Activated T-cell treated with anti-CD3 and anti-CD28 coated beads, Interleukin-2, amount 50 U/mL, for 72 hours (primary cell): ENCODE data around the gene NPAS1. TPM values are rescaled to one million over a fixed set of nuclear protein-coding genes. Genes with fewer than 3 reads are reported as not detected.

Experiments
- ATAC-seq, 2 donors: fragments of 150-1000 bp; cut with Tn5 transposase; replicated peaks in 1 of 2; 2 replicates each; pipeline ENCODE4 v1.10.0; 2021; ENCODE audit warnings: moderate library complexity in 2 of 2, mild to moderate bottlenecking in 1 of 2
- DNase-seq, 2 donors: peaks; one replicate each; pipeline ENCODE4 v3.0.0; 2021 to 2022; ENCODE audit warnings: mixed read lengths in 1 of 2
- H3K27ac Mint-ChIP-seq: one replicate; pipeline ENCODE4 v1.8.0; 2022; ENCODE audit warnings: mild to moderate bottlenecking, moderate library complexity, mixed read lengths
- H3K27me3 Mint-ChIP-seq: one replicate; pipeline ENCODE4 v1.8.0; 2022; ENCODE audit warnings: low read depth, mixed read lengths
- H3K36me3 Mint-ChIP-seq, 2 donors: one replicate each; pipeline ENCODE4 v1.8.0; 2022; ENCODE audit warnings: mixed read lengths in 2 of 2, mild to moderate bottlenecking in 1 of 2; ENCODE audit not compliant: insufficient read depth in 2 of 2
- H3K4me1 Mint-ChIP-seq: one replicate; pipeline ENCODE4 v1.8.0; 2022; ENCODE audit warnings: low read depth, mixed read lengths
- H3K4me3 Mint-ChIP-seq, 2 donors: one replicate each; pipeline ENCODE4 v1.8.0; 2022; ENCODE audit warnings: mild to moderate bottlenecking in 2 of 2, mixed read lengths in 2 of 2, moderate library complexity in 2 of 2
- H3K9me3 Mint-ChIP-seq, 2 donors: one replicate each; pipeline ENCODE4 v1.8.0; 2022; ENCODE audit warnings: mixed read lengths in 2 of 2
- total RNA-seq, 2 donors: library from RNA; stranded (reverse); gene quantifications; one replicate each; pipeline ENCODE4 v1.2.3, GENCODE V29; 2022

Gene NPAS1
- total RNA-seq, 2 donors from 2014 or later: 0.55 to 1.1 TPM

DNA sequence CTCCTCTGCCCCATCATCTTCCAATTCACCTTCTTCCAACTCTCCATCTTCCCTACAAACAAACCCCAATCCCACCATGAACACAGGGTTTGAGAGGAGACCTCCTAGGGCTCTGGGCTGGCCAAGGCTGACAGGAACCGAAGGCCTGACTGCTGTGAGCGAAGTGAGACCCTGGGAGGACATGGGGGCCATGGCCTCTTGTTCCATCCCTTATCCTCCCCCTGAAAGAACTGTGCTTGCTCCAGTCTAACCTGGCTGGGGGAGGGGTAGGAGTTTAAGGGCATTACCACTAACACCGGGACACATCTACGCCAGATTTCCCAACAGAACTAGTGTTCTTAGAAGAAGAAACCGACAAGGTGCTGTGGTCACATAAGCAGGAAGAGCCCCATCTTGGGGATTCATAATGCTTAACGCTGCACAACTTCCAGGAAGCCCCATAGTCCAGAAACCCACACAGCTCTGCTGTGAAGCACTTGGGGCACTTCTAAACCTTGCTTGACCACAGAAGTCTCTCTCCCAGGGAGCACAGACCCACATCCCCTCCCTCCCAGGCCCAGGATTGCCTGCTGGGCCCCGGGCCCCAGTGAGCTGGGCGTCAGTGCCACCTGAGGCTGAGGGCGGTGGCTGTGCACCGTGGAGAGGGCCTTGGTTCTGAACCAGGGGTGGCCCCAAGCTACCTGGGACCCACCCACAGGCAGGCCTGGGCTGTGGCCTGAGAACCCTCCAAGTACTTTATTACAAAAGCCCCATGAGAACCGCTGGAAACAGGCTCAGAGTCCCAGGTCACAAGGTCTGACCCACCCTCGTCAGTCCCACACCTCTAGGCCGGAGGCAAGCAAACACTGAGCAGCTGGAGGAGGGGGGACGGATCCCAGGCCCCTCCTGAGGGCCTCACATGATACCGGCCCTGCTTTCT is 75.2 kb downstream of the NPAS1 start:
- no peaks in the 10 kb centered on the region for H3K27me3 Mint-ChIP-seq
- H3K4me1 Mint-ChIP-seq: peaks cover 70% of the 10 kb centered on the region

More for the DNA sequence above, 75.2 kb downstream of the NPAS1 start:
- Mint-ChIP-seq H3K27ac (peak overlapping the region; percentile 100), H3K4me3 (peak overlapping the region; percentile 86 to 92), H3K9me3 (no peaks in the 10 kb centered on the region), H3K36me3 (peaks cover 7 to 30% of the 10 kb centered on the region in 2 donors)
- ATAC-seq: peak; percentile 79 to 83
- peak; percentile 69 to 72 for DNase-seq

Other genes starting within 250 kb of the NPAS1 start
- gene SLC1A5, start 231.2 kb upstream of the NPAS1 start, total RNA-seq: 100 to 1,000 TPM; 364 to 374 TPM
- 10 to 100 TPM; 61.7 to 64.3 TPM for gene AP2S1, start 169.0 kb upstream of the NPAS1 start, total RNA-seq
- gene ARHGAP35, start 158.8 kb upstream of the NPAS1 start, total RNA-seq: 10 to 100 TPM; 22.7 to 30.0 TPM
- gene TMEM160, start 28.8 kb downstream of the NPAS1 start, total RNA-seq: 10 to 100 TPM; 30.8 TPM
- gene ZC3H4, start 93.9 kb downstream of the NPAS1 start, total RNA-seq: 10 to 100 TPM; 76.0 to 84.0 TPM
- gene SAE1, start 111.0 kb downstream of the NPAS1 start, total RNA-seq: 100 to 1,000 TPM; 232 to 254 TPM
- gene BBC3, start 211.4 kb downstream of the NPAS1 start, total RNA-seq: 10 to 100 TPM; 41.4 to 59.2 TPM
- 10 to 100 TPM; 51.6 to 51.7 TPM for gene CCDC9, start 236.7 kb downstream of the NPAS1 start, total RNA-seq